GM10847 (cell line): ENCODE measurements around the gene MTA2.

Experiments used
- POLR2A ChIP-seq: IDR thresholded peaks from 2 replicates; pipeline ENCODE4 v1.6.1; 2011; ENCODE audit not compliant: insufficient read length; ENCODE audit errors: extremely low read depth

MTA2 gene

DNA sequence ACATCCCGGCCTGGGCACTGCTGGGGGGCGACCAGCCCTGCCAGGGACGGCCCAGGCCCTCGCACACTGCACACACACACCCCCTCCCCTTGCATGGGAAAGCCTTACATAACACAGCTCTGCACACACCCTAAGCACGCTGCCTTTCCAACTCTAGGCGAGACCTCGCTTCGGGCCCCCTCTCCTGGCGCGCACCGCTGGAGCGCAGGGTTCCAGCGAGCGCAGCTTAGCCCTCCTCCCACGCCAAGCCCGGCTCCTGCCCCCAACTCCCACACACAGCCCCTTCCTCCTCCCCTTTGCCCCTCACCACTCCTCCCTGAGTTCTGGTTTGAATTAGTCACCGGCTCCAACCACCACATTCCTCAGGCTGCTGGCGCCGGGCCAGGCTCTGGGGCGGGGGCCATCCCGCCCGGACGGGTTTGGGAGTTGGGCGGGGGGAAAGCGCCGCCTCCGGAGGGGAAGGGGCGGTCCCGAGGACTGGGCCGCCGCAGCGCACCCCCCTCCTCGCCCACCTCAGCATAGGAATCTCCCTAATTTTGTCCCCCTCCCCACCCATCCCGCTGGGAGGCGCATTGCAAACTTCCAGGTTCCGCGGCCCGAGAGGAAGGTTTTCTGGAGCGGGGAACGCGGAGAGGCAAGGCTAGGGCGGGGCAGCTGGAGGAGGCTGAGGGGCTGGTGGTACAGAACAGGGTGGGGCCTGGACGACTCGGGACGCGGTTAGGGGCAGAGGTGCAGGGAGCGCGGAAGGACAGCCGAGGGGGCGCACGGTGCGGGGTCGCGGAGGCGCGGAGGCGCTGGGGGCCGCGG is 56.0 kb downstream of the MTA2 start:
- TF ChIP-seq POLR2A: no peak

DNA sequence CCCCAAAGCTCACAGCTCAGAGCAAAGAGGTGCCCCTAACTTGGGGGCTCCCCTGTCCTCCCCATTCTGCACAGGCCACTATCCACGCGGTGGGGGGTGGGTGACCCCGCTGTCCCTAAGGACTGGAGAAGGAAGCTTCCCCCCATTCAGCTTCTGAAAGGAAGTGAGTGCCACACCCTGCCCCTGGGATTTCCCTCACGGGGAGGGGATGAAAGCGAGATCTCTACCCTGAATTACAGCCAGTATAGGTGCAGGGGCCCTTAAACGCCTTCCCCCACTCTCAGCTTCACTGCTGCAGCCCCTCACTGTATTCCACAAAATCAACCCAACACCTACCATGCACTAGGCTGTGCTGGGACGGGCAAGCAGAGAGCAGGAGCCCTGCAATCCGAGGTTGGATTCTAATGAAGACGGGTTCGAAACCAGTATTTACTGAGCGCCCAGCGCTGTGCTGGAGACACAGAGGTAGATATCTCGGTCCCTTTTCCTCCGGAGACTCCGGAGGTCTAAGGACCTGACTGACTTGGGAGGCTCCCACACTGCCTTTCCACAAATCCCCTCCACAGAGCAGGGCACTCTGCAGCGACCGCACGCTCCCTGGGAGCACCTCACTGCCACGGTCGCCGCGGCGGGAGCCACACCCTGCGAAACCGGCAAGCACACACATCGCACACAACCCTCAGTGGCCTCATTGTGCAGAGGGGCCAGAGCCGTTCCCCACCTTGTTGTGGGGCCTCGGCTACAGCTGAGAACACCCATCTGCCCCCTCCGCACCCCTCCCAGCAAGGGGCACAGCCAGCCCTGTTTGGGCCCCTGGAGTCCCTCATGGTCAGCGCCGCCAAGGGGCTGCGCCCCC is 56.9 kb downstream of the MTA2 start:
- no peak for TF ChIP-seq POLR2A

DNA sequence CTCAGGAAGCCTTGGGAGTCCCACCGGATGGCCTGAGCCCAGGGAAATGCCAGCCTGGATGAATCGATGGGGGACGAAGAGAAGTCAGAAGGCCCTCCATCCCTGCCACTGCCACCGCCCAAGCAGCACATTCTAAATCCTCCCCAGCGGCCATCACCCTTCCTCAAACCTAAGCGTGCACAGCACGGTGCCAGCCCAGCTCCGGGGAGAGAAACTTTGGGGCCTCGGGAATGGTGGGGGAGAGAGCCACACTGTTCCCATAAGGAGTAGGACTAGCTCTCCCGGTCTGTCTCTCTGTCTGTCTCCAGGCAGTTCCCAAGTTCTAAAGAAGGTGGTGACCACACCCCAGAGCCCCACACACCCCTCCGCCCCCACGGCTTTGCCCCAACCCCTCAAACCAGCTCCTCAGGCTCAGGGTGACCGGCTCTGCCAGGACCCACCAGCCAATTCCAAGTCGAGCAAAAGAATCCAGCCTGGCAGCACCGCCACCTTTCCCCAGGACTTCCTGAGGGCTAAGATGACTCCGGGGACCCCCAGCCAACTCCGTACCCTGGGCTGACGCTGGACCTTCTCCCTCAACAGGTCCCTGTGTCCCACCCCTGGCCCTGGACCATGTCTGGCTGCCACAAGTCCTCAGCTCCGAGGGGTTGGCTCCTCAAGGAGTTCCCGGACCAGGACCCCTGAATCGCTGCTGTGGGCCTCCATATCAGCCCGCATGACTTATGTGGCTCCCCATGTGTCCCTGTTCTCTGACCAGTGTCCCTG is 57.8 kb downstream of the MTA2 start:
- TF ChIP-seq POLR2A: no peak
